GM12878 (cell line): ENCODE measurements around the gene NDEL1.

Experiments used
- CEBPB ChIP-seq, 2 experiments: fragments of 150-350 bp in 1 of 2; IDR thresholded peaks; 2 replicates each; pipeline ENCODE4 v1.6.1; 2012 to 2014; ENCODE audit warnings: low read depth in 2 of 2, low read length in 2 of 2, borderline replicate concordance in 1 of 2, inconsistent platforms in 1 of 2
- CHD2 ChIP-seq: IDR thresholded peaks from 2 replicates; pipeline ENCODE4 v1.6.1; 2011; ENCODE audit warnings: low read depth, low read length, improper control_type of control experiment, borderline replicate concordance
- CTCF ChIP-seq, 3 experiments: IDR thresholded peaks in 2 of 3; conservative IDR thresholded peaks in 1 of 3; 2 replicates each; pipeline ENCODE4 v1.5.1; 2011; ENCODE audit warnings: low read depth in 3 of 3, low read length in 3 of 3, mild to moderate bottlenecking in 3 of 3, control low read depth in 2 of 3, moderate library complexity in 2 of 3, inconsistent platforms in 1 of 3, mixed read lengths in 1 of 3; ENCODE audit not compliant: control insufficient read depth in 2 of 3, insufficient read depth in 1 of 3; ENCODE audit errors: extremely low read depth in 1 of 3
- NRF1 ChIP-seq: conservative IDR thresholded peaks from 2 replicates; pipeline ENCODE4 v1.6.1; 2011; ENCODE audit warnings: mild to moderate bottlenecking, low read depth, low read length, improper control_type of control experiment
- ZNF24 ChIP-seq: fragments of 450-650 bp; IDR thresholded peaks from 2 replicates; pipeline ENCODE4 v1.6.1; 2017; ENCODE audit warnings: antibody characterized with exemption, mild to moderate bottlenecking
- ZNF384 ChIP-seq: IDR thresholded peaks from 2 replicates; pipeline ENCODE4 v1.6.1; 2012; ENCODE audit warnings: low read depth, mild to moderate bottlenecking, low read length, improper control_type of control experiment, borderline replicate concordance

DNA sequence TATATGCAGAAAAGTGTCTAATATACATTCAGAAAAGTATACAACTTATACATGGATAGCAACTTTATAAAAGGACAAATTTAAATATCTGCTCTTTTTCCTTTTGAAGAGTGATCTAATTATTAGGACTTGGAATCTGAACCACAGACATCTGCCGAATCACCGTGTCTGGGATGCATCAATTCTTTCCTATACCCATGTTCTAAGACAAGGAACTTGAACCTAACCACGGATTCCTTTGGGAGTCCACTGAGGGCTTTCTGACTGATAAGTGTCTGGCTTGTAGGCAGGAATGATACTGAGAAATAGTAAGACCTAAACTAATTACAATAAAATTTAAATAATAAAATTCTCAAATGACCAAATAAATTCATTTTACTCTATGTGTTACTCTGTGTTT lies 54.2 kb downstream of the NDEL1 start:
- TF ChIP-seq ZNF384, result no peak
- TF ChIP-seq CTCF (IDR thresholded peaks at IDR 0.05 in 2 of 3, conservative IDR thresholded peaks at IDR 0.05 in 1 of 3; ENCODE audit: control insufficient read depth in 2 of 3, extremely low read depth in 1 of 3, insufficient read depth in 1 of 3, low read depth in 3 of 3, low read length in 3 of 3), result no peak
- no peak for TF ChIP-seq NRF1
- TF ChIP-seq ZNF24, result no peak
- no peak for TF ChIP-seq CHD2
- no peak for TF ChIP-seq CEBPB (IDR thresholded peaks at IDR 0.05; ENCODE audit: borderline replicate concordance in 1 of 2, low read depth in 2 of 2, low read length in 2 of 2)
